Mucosa of stomach (tissue), 1 donor: ENCODE data around the gene CCDC34.

Experiments used
- H3K27me3 ChIP-seq: one replicate; pipeline ENCODE4 v1.7.0; 2013; ENCODE audit warnings: mild to moderate bottlenecking, low read length; ENCODE audit not compliant: control insufficient read depth, insufficient read depth
- H3K36me3 ChIP-seq: one replicate; pipeline ENCODE4 v1.7.0; 2013; ENCODE audit warnings: low read length; ENCODE audit not compliant: control insufficient read depth, insufficient read depth
- H3K4me1 ChIP-seq: one replicate; pipeline ENCODE4 v1.7.0; 2013; ENCODE audit warnings: mild to moderate bottlenecking, low read length; ENCODE audit not compliant: control insufficient read depth, insufficient read depth
- H3K4me3 ChIP-seq: one replicate; pipeline ENCODE4 v1.7.0; 2013; ENCODE audit warnings: low read length
- H3K9ac ChIP-seq: one replicate; pipeline ENCODE4 v1.7.0; 2013; ENCODE audit warnings: mild to moderate bottlenecking, low read length, moderate library complexity
- H3K9me3 ChIP-seq: one replicate; pipeline ENCODE4 v1.7.0; 2013; ENCODE audit warnings: mild to moderate bottlenecking, low read length, moderate library complexity; ENCODE audit not compliant: control insufficient read depth
- donor health status: Pancreatic carcinoma.

The CCDC34 gene

DNA sequence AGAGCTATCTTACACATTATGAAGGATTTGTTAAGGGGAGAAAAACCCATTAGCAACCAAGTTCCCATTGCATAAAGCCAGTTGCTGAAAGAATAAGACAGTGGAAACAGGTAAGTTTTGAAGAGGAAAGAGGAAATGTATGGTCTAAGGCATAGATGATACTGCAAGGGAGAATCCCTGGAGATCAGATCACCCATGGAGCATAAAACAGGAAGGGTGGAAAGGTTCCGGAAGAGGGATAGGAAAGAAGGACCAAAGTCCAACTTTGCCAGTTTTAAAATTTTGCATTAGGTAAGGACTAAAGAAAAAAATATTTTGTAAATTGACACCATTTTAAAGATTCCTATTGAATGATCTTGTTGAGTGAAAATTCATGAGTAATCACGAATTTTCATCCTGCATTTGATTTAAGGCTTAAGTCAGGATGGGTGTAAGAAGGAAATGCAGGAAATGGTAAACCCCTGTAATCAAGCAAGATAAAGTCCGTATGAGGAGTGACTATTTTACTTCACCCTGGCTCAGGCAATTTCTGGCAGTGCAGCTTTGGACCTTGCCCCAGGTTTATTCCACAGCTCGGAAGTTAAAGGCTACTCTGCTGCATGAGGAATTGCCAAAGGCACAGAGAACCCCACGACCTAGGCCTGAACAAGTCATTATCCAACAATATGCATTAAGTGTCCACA lies 70.9 kb downstream of the CCDC34 start:
- Histone ChIP-seq H3K9ac (no peak overlapping the region), H3K4me1 (peaks cover 47% of the 10 kb centered on the region), H3K4me3 (no peak overlapping the region), H3K27me3 (no peaks in the 10 kb centered on the region), H3K9me3 (no peaks in the 10 kb centered on the region), H3K36me3 (no peaks in the 10 kb centered on the region)

DNA sequence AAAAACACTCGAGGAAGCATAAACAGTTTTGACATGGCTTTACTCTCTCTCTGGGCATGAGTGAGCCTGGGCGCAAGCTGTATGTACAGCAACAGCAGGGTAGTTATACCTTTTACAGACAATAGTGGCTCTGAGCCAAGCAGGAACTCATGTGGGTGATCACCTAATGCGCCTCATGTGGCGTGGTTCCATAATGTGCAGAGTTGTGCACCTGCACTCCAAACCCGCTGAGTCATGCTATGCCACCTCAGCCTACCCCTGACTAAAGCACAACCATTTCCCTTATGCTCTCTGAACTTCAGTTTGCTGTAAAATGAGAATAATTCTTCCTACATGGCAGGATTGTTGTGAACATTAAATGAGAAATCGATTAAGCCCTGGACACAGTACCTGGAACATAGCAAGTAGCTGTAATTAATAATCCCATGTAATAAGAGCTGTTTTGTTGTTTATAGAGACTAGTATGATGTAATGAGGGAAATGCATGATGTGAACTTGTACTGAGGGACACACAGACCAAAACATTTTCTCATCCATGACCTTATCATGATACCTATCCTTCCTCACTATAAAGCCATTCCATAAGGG lies 71.6 kb downstream of the CCDC34 start:
- Histone ChIP-seq H3K4me3 (no peak overlapping the region), H3K9me3 (no peaks in the 10 kb centered on the region), H3K9ac (no peak overlapping the region), H3K36me3 (no peaks in the 10 kb centered on the region), H3K4me1 (peaks cover 47% of the 10 kb centered on the region), H3K27me3 (no peaks in the 10 kb centered on the region)

DNA sequence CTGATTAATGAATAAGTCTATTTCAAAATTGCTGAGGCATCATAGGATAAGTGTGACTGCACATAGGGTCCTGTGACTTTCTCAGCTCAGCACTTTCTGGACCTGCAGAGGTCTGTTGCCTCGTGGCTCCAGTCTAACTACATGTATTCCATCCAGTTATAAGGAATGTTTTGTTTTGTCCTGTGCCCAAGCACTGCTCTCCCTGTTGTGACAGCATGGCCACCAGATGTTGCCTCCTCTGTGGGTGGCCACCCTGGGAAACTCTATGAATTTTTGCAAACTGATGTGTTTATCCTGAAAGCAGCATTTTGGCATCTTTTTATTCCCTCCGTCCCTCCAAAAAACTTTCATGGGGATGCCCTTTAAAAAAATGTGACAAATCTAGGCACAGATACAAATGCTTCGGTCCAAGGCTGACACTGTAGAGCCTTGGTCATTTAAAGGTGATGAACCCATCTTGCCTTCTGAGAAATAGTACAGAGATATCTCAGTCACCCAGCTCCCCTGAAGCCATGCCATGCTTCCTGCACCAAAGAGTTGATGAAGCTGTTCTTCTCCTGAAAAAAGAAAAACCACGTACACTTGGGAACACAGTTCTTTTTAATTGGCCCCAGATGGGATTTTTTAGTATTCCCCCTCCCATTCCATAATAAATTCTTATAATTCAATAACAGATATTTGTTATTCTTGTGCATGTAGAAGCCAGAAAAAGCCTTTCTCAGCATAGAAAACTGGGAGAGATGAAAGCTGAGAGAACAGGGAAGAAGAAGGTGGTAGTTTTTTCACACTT lies 72.6 kb downstream of the CCDC34 start:
- Histone ChIP-seq H3K9ac (no peak overlapping the region), H3K9me3 (no peaks in the 10 kb centered on the region), H3K27me3 (no peaks in the 10 kb centered on the region), H3K4me3 (no peak overlapping the region), H3K4me1 (peaks cover 47% of the 10 kb centered on the region), H3K36me3 (no peaks in the 10 kb centered on the region)
